PFSK-1 (cell line): ENCODE results near the gene CD48. TPM values are rescaled to one million over a fixed set of nuclear protein-coding genes. Genes with fewer than 3 reads are reported as not detected.

Experiments used
- FOXP2 ChIP-seq: optimal IDR thresholded peaks from 2 replicates; pipeline ENCODE3; 2011; ENCODE audit warnings: borderline replicate concordance, control low read depth, inconsistent platforms; ENCODE audit not compliant: insufficient read depth; ENCODE audit errors: extremely low read length, extremely low read depth
- POLR2AphosphoS5 ChIP-seq: IDR thresholded peaks from 2 replicates; pipeline ENCODE4 v1.6.1; 2012; ENCODE audit warnings: low read depth, mild to moderate bottlenecking, control low read depth, low read length, moderate library complexity
- SIN3A ChIP-seq: IDR thresholded peaks from 2 replicates; pipeline ENCODE4 v1.6.1; 2012; ENCODE audit warnings: mild to moderate bottlenecking, low read length, moderate library complexity, borderline replicate concordance; ENCODE audit not compliant: insufficient read depth
- TAF1 ChIP-seq: IDR thresholded peaks from 2 replicates; pipeline ENCODE4 v1.6.1; 2012; ENCODE audit warnings: low read length, control low read depth, borderline replicate concordance; ENCODE audit not compliant: insufficient read depth
- polyA plus RNA-seq: library from polyadenylated mRNA; unstranded; fragments of >200 nt; gene quantifications from one replicate; pipeline ENCODE4 v1.2.1, GENCODE V29; 2012; ENCODE audit warnings: low read depth, missing spikeins; ENCODE audit not compliant: insufficient read length
- TF ChIP-seq, protein P1 (sequence below), 2 experiments: IDR thresholded peaks; 2 replicates each; pipeline versions ENCODE4 v1.6.1 to v1.8.0; 2011 to 2012; ENCODE audit warnings: low read depth in 2 of 2, low read length in 2 of 2, control low read depth in 1 of 2, inconsistent platforms in 1 of 2, mild to moderate bottlenecking in 1 of 2, moderate library complexity in 1 of 2; ENCODE audit not compliant: insufficient read depth in 1 of 2

CD48 gene, protein sequence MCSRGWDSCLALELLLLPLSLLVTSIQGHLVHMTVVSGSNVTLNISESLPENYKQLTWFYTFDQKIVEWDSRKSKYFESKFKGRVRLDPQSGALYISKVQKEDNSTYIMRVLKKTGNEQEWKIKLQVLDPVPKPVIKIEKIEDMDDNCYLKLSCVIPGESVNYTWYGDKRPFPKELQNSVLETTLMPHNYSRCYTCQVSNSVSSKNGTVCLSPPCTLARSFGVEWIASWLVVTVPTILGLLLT
- polyA plus RNA-seq = not detected

DNA sequence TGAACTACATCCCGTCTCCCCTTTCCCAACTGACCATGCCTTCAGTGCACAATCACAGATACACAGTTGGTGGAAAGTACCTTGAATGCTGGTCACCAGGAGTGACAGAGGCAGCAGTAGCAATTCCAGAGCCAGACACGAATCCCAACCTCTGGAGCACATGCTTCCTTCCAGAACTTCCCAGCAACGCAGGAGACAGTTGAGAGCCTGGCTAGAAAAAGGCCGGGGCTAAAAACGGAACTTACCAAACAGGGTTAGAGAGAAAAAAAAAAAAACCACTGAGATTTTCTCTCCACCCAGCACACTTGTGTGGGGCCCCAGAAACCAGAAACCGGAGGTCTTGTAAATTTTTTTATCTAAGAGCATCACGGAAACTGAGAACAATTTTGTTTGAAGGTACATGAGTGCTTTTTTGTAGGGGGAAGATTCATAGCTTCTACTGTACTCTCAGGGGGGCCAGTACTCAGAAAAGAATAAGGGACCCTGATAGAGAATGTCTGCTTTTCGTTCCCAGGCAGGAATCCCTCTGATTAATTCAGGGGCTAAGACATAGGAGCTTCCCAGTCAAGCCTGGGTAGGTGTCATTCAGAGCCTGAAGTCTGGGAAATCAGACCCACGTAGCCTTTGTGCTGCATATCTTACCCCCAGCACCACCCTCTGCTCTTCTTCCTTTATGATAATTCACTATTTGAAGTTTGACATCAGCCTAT lies at the start of gene CD48:
TSS of gene CD48 (minus strand) at position 221 of the 710 bp plus-strand sequence. CDS start at position 162, 59 bp downstream.
- TF ChIP-seq, protein P1, sequence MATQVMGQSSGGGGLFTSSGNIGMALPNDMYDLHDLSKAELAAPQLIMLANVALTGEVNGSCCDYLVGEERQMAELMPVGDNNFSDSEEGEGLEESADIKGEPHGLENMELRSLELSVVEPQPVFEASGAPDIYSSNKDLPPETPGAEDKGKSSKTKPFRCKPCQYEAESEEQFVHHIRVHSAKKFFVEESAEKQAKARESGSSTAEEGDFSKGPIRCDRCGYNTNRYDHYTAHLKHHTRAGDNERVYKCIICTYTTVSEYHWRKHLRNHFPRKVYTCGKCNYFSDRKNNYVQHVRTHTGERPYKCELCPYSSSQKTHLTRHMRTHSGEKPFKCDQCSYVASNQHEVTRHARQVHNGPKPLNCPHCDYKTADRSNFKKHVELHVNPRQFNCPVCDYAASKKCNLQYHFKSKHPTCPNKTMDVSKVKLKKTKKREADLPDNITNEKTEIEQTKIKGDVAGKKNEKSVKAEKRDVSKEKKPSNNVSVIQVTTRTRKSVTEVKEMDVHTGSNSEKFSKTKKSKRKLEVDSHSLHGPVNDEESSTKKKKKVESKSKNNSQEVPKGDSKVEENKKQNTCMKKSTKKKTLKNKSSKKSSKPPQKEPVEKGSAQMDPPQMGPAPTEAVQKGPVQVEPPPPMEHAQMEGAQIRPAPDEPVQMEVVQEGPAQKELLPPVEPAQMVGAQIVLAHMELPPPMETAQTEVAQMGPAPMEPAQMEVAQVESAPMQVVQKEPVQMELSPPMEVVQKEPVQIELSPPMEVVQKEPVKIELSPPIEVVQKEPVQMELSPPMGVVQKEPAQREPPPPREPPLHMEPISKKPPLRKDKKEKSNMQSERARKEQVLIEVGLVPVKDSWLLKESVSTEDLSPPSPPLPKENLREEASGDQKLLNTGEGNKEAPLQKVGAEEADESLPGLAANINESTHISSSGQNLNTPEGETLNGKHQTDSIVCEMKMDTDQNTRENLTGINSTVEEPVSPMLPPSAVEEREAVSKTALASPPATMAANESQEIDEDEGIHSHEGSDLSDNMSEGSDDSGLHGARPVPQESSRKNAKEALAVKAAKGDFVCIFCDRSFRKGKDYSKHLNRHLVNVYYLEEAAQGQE (IDR thresholded peaks at IDR 0.05; ENCODE audit: insufficient read depth in 1 of 2, low read depth in 2 of 2, low read length in 2 of 2) = no peak
- TF ChIP-seq POLR2AphosphoS5 (no peak), TAF1 (no peak), FOXP2 (no peak), SIN3A (no peak)

DNA sequence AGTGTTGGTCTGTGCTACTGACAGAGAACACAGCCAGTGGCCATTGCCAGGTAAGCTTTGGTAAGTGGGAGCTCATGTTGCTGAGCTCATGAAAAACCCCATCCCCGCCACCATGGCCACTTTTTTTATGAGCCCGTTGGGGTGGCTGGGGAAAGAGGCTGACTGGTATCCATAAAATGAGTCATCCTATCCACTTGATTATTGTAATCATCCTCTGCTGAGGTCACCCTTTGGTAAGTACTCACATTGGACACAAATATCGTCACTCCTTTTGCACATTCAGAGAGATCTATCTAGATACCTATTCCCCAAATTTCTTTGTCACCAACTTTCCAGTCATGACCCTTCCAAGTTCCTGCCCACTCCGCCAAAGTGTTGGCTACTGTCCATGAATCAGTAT lies 49.4 kb upstream of the CD48 start:
- TF ChIP-seq FOXP2 (no peak), SIN3A (no peak), POLR2AphosphoS5 (no peak), TAF1 (no peak)
- TF ChIP-seq, protein P1 (IDR thresholded peaks at IDR 0.05; ENCODE audit: insufficient read depth in 1 of 2, low read depth in 2 of 2, low read length in 2 of 2) = no peak

DNA sequence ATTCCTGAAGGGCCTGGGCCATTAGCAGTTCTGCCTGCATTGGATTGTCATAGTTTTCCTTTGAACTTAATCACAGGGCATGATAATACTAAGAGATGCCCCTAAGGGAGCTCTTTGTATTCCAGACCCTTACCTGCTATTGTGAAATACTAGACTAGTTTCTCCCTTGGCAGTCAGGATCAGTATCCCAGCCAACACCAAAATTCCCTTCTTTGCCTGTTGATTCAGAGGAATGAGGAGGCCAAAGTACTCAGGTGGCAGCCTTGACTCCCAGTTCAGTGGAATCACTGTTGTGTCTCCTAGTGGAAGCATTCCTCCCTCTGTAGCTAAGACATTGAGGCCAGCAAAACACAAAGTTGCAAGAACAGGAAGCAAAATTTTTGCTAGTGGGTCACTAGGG lies 48.1 kb upstream of the CD48 start:
- no peak for TF ChIP-seq TAF1
- TF ChIP-seq SIN3A = no peak
- TF ChIP-seq POLR2AphosphoS5 = no peak
- TF ChIP-seq, protein P1 (IDR thresholded peaks at IDR 0.05; ENCODE audit: insufficient read depth in 1 of 2, low read depth in 2 of 2, low read length in 2 of 2) = no peak
- no peak for TF ChIP-seq FOXP2

DNA sequence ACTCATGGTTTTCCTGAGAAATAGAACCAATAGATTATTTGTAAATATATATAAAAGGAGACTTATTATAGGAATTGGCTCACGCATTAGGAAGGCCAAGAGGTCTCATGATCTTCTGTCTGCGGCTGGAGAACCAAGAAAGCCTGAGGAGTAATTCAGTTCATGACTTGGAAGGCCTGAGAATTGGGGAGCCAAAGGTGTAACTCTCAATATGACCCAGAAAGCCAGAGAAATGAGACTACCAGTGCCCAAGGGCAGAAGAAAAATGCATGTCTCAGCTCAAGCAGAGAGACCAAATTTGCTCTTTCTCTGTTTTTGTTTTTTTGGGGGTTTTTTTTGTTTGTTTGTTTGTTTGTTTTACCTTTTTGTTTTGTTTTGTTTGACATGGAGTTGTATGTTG lies 46.9 kb upstream of the CD48 start:
- TF ChIP-seq, protein P1 (IDR thresholded peaks at IDR 0.05; ENCODE audit: insufficient read depth in 1 of 2, low read depth in 2 of 2, low read length in 2 of 2) = no peak
- TF ChIP-seq FOXP2 = no peak
- no peak for TF ChIP-seq SIN3A
- TF ChIP-seq TAF1 = no peak
- no peak for TF ChIP-seq POLR2AphosphoS5

DNA sequence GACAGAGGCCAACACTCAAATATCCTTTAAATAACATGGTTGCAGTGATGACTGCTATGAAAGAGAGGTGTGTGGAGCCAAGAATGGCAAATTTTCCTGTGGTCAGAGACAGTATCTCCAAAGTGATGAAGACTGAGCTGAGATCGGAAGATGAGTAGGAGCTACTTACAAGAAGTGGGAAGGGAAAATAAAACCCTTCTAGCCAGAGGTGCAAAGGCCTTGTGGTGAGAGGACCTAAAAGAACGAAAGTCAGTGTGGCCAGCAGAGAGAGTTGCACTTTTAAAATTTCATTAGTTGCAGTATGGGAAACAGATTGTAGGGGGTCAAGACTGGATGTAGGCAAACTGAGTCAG lies 45.2 kb upstream of the CD48 start:
- TF ChIP-seq TAF1 = no peak
- no peak for TF ChIP-seq POLR2AphosphoS5
- TF ChIP-seq SIN3A = no peak
- no peak for TF ChIP-seq FOXP2
- TF ChIP-seq, protein P1 (IDR thresholded peaks at IDR 0.05; ENCODE audit: insufficient read depth in 1 of 2, low read depth in 2 of 2, low read length in 2 of 2) = no peak
